Neural cell (in vitro differentiated cells): ENCODE data around the gene FAM168B.

Experiments used
- EP300 ChIP-seq: fragments of 450-650 bp; conservative IDR thresholded peaks from 2 replicates; pipeline ENCODE4 v1.6.1; 2014; ENCODE audit warnings: antibody characterized with exemption, mild to moderate bottlenecking, moderate library complexity; ENCODE audit not compliant: poor library complexity, severe bottlenecking
- TF ChIP-seq, protein P1 (sequence below): fragments of 450-650 bp; IDR thresholded peaks from 2 replicates; pipeline ENCODE4 v1.5.1; 2014; ENCODE audit warnings: antibody characterized with exemption, mild to moderate bottlenecking, moderate library complexity; ENCODE audit not compliant: poor library complexity, severe bottlenecking

DNA sequence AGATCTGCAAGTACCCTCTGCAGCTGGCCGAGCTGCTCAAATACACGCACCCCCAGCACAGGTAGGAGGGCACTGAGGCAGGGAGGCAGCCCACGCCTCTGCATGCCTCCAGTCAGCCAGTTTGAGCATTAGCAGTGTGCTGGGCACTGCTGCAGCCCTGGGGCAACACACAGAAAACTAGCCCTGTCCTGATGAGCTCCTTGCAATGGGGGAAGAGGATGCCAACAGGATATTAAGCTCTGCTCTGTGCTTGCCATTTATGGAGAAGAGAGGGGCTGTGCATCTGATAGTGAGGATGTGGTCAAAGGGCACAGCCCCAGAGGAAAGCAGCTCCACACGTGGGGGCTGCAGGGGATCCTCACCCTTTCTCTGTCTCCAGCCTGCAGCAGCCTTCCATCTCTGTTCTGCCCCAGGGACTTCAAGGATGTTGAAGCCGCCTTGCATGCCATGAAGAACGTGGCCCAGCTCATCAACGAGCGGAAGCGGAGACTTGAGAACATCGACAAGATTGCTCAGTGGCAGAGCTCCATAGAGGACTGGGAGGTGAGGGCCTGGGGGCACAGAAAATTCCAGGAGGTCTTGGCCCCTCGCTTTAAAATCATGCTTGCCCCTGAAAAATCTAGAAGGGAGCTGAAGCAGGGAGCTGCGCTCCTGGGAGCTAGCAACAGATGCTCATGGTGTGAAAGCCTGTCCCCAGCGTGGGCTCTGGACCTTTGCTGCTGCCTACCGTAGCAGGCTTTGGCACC is 51.7 kb downstream of the FAM168B start:
- TF ChIP-seq, protein P1, sequence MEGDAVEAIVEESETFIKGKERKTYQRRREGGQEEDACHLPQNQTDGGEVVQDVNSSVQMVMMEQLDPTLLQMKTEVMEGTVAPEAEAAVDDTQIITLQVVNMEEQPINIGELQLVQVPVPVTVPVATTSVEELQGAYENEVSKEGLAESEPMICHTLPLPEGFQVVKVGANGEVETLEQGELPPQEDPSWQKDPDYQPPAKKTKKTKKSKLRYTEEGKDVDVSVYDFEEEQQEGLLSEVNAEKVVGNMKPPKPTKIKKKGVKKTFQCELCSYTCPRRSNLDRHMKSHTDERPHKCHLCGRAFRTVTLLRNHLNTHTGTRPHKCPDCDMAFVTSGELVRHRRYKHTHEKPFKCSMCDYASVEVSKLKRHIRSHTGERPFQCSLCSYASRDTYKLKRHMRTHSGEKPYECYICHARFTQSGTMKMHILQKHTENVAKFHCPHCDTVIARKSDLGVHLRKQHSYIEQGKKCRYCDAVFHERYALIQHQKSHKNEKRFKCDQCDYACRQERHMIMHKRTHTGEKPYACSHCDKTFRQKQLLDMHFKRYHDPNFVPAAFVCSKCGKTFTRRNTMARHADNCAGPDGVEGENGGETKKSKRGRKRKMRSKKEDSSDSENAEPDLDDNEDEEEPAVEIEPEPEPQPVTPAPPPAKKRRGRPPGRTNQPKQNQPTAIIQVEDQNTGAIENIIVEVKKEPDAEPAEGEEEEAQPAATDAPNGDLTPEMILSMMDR, result no peak
- TF ChIP-seq EP300, result no peak
